NCI-H345 treated with DMSO at 0.1 percent for 48 hours (cell line): Measurements from ENCODE around the gene LALBA.
"Not testable (repeated sequence)": the region's sequence is repeated elsewhere in the genome, so short reads cannot be mapped to it uniquely, and the experiment has no call there.

ENCODE experiments used
- DNase-seq: peaks from one replicate; lab custom pipeline; 2025; ENCODE audit not compliant: unreplicated experiment; lab: John Stamatoyannopoulos, UW

The LALBA gene

GRCh38 chr12:48569946-48570345 is at the start of gene LALBA:
TSS of gene LALBA (minus strand) at chr12:48570046. CDS start at chr12:48570020, 26 bp downstream.
- DNase-seq, result no peak

GRCh38 chr12:48618541-48618940 is 48.7 kb upstream of the LALBA start:
- DNase-seq, result peak; percentile 7

DNA sequence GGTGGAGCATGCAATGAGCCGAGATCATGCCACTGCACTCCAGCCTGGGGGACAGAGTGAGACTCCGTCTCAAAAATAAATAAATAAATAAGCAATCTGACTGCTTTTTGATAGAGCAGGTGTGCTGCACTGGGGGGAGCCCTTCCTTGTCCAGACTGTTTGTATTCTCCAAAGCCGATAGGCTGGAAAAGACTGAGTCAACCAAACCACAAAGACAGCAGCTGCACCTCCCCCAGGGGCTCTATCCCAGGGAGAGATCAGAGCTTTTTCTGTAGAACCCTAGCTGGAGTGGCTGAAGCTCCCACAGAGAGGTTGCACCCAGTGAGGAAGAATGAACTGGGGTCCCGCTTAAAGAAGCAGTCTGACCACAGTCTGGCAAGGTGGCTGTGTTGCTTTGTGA is 45.8 kb upstream of the LALBA start:
- DNase-seq, result no peak

GRCh38 chr12:48613321-48613720 is 43.5 kb upstream of the LALBA start:
- DNase-seq, result no peak

GRCh38 chr12:48602192-48602989 is 32.5 kb upstream of the LALBA start:
- no peak for DNase-seq

GRCh38 chr12:48601013-48601756 is 31.3 kb upstream of the LALBA start:
- no peak for DNase-seq

- no peak for DNase-seq
Measured at GRCh38 chr12:48600552-48600951, 30.7 kb upstream of the LALBA start.

GRCh38 chr12:48592591-48593086 is 22.8 kb upstream of the LALBA start:
- no peak for DNase-seq

GRCh38 chr12:48586361-48586760 is 16.5 kb upstream of the LALBA start:
- no peak for DNase-seq

- no peak for DNase-seq
Measured at GRCh38 chr12:48583728-48584127, 13.9 kb upstream of the LALBA start.

DNA sequence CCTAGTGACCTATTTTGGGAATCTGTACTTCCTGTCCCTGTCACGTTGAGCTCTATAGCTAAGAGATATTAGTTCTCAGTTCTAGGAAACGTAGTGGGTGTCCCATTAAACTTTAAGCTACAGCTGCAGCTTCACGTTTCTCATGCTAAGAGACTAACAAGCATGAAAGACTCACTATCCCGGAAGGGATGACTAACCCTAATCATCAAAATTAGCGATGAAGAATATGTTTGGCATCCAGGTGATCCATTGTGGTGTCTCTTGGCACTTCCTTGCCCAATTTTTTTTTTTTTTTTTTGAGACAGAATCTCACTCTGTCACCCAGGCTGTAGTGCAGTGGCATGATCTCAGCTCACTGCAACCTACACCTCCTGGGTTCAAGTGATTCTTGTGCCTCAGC is 11.0 kb upstream of the LALBA start:
- DNase-seq, result no peak

DNA sequence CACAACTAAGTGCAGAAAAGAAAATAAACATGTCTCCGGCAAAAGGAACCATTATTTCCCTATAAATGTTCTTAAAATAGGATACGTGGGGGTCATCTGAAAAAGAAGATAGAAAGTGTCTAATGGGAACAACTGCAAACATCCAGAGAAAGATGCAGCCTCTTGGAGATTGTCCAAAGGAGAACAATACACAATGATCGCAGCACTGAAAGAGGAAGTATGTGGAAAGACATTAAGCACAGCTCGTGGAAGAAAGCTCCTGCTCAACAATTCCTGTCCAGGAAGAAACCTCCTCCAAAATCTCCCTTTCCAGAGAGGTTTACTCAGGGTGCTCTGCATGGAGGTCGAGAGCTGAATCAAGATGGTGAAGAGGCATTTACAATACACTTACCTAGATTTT is 2.5 kb upstream of the LALBA start:
- no peak for DNase-seq

DNA sequence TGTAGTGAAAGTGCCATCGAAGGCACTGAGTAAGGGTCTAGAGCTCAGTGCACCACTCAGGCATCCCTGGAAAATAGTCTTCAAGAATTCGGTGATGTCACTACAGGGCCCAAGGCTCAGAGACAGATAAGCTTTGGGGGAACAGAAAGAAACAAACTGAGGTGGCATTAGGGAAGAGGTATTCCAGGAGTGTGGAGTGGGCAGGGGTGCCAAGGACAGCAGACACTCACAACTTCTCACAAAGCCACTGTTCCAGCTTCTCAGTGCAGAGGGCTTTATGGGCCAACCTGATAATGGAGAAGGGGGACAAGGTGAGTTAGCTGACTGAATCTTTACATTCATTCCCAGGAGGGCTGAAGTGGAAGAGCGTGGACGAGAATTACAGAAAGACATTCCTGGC is 2.1 kb downstream of the LALBA start:
- DNase-seq, result no peak

- no peak for DNase-seq
Measured at GRCh38 chr12:48557919-48558318, 11.9 kb downstream of the LALBA start.

DNA sequence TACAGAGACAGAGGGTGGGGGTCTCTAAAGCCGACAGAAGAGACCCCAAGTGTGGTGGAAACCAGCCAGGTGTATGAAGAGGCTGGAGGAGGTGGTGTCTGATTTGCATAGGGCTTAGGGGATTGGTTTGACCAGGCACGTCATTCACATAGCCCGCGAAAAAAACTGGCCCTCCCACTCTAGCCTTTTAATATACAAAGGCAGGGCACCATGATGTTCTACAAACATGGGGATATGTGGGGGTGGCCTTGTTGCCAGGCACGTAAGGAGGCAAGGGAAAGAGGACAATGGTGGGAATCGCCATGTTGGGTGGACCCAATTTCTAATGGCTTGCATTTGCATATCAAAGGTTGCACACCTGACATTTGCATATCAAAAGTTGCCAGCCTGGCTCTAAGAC is 13.2 kb downstream of the LALBA start:
- DNase-seq, result no peak

- DNase-seq, result not testable (repeated sequence)
Measured at GRCh38 chr12:48553666-48554343, 16.0 kb downstream of the LALBA start.

DNA sequence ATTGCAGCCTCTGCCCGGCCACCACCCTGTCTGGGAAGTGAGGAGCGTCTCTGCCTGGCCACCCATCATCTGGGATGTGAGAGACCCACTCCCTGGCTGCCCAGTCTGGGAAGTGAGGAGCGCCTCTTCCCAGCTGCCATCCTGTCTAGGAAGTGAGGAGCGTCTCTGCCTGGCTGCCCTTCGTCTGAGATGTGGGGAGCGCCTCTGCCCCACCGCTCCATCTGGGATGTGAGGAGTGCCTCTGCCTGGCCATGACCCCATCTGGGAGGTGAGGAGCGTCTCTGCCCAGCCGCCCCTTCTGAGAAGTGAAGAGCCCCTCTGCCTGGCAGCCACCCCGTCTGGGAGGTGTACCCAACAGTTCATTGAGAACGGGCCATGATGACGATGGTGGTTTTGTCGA is 18.2 kb downstream of the LALBA start:
- DNase-seq, result not testable (repeated sequence)

GRCh38 chr12:48547012-48547411 is 22.8 kb downstream of the LALBA start:
- not testable (repeated sequence) for DNase-seq

DNA sequence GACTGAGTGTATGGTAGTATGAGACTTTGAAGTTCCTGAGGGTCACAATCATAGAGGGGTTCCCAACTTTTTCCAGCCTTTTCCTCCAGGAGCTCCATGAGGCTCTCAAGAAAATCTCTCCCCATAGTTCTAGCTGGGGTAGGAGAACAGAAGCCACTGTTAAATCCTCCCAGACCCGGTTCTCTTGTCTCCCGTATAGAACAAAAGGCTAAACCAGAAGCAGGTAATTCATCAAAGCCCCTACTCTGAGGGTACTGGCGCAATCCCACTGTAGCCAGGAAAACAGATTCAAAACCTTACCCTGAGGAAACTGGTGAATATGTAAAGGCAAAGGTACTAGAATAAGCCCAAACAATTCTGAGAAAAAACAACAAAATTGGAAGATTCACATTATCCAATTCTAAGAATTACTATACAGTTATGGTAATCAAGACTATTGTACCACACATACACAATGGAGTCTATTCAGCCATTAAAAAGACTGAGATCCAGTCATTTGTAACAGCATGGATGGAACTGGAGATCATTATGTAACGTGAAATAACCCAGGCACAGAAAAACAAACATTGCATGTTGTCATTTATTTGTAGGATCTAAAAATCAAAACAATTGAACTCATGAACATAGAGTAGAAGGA is 23.9 kb downstream of the LALBA start:
- DNase-seq, result no peak

GRCh38 chr12:48542300-48542928 is 27.4 kb downstream of the LALBA start:
- no peak for DNase-seq

DNA sequence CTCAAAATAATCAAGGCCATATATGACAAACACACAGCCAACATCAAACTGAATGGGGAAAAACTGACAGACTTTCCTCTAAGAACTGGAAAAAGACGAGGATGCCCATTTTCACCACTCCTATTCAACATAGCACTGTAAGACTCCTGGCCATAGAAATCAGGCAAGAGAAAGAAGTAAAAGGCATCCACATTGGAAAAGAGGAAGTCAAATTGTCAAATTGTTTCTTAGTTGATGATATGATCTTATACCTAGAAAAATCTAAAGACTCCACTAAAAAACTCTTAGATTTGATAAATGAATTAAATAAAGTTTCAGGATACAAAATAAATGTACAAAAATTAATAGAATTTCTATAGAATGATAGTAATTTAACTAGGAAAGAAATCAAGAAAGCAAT is 33.2 kb downstream of the LALBA start:
- no peak for DNase-seq
